CD4-positive, alpha-beta T cell treated with Interleukin-4 for 1 hour (primary cell): ENCODE results near the gene MFSD12.

Source experiments
- DNase-seq, 2 donors: peaks; one replicate each; pipeline ENCODE4 v3.0.0-alpha.2; 2020 to 2022

Gene MFSD12

GRCh38 chr19:3557461-3558248 lies at the start of gene MFSD12:
TSS of gene MFSD12 (minus strand) at chr19:3557586. CDS start at chr19:3557403, 183 bp downstream.
- peak; percentile 92 to 95 for DNase-seq

GRCh38 chr19:3606690-3607289 lies 49.4 kb upstream of the MFSD12 start, which contains the start of gene TBXA2R:
TSS of gene TBXA2R (minus strand) at chr19:3606875. CDS start at chr19:3600634, 6,241 bp downstream.
- peak; percentile 45 to 63 for DNase-seq

GRCh38 chr19:3606174-3606689 lies 48.8 kb upstream of the MFSD12 start:
- DNase-seq: peak; percentile 19 to 30

- no peak for DNase-seq
Measured at GRCh38 chr19:3605770-3606169, 48.4 kb upstream of the MFSD12 start.

GRCh38 chr19:3605361-3605760 lies 48.0 kb upstream of the MFSD12 start:
- no peak for DNase-seq

GRCh38 chr19:3604987-3605343 lies 47.6 kb upstream of the MFSD12 start:
- DNase-seq: peak; percentile 30 to 33

- DNase-seq: no peak
Measured at GRCh38 chr19:3604227-3604986, 47.0 kb upstream of the MFSD12 start.

- DNase-seq: no peak
Measured at GRCh38 chr19:3603121-3603811, 45.9 kb upstream of the MFSD12 start.

GRCh38 chr19:3601021-3601420 lies 43.6 kb upstream of the MFSD12 start:
- DNase-seq: no peak

GRCh38 chr19:3599776-3600187 lies 42.4 kb upstream of the MFSD12 start:
- no peak for DNase-seq

- no peak for DNase-seq
Measured at GRCh38 chr19:3595521-3596061, 38.2 kb upstream of the MFSD12 start.

GRCh38 chr19:3593156-3593555 lies 35.8 kb upstream of the MFSD12 start:
- DNase-seq: no peak

- DNase-seq: no peak
Measured at GRCh38 chr19:3591876-3592613, 34.7 kb upstream of the MFSD12 start.

- no peak for DNase-seq
Measured at GRCh38 chr19:3590991-3591659, 33.7 kb upstream of the MFSD12 start.

GRCh38 chr19:3589949-3590348 lies 32.6 kb upstream of the MFSD12 start:
- DNase-seq: no peak

GRCh38 chr19:3589439-3589838 lies 32.1 kb upstream of the MFSD12 start:
- no peak for DNase-seq

GRCh38 chr19:3586707-3587346 lies 29.4 kb upstream of the MFSD12 start:
- DNase-seq: no peak

- peak; percentile 32 to 34 for DNase-seq
Measured at GRCh38 chr19:3586127-3586626, 28.8 kb upstream of the MFSD12 start.

GRCh38 chr19:3585301-3586126 lies 28.1 kb upstream of the MFSD12 start, which contains the start of gene GIPC3:
TSS of gene GIPC3 (plus strand) at chr19:3585478. CDS start at chr19:3585598, 120 bp downstream.
- DNase-seq: no peak
